ENCODE data around the gene RPN1.
"Not testable (repeated sequence)": the region's sequence is repeated elsewhere in the genome, so short reads cannot be mapped to it uniquely, and the experiment has no call there.

Gene RPN1

GRCh38 chr3:128607710-128608048 lies 42.9 kb downstream of the RPN1 start:
- DNase-seq, result no peak

DNA sequence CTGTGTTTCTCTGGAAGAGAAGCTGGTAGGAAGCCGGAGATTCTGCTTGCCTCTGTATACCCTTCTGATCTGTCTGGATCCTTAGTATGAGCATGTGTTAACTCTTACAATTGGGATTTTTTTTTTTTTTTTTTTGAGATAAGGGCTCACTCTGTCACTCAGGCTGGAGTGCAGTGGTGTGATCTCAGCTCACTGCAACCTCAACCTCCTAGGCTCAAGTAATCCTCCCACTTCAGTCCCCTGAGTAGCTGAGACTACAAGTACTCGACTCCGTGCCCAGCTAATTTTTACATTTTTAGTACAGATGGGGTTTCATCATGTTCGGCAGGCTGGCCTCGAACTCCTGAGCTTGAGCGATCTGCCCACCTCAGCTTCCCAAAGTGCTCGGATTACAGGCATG lies 44.5 kb downstream of the RPN1 start:
- no peak for DNase-seq

- DNase-seq, result no peak
Observed at GRCh38 chr3:128605091-128606046, 45.2 kb downstream of the RPN1 start.

GRCh38 chr3:128603811-128604775 lies 46.5 kb downstream of the RPN1 start:
- peak in 1 of 2 donors; percentile 22 for DNase-seq

GRCh38 chr3:128603313-128603712 lies 47.3 kb downstream of the RPN1 start:
- DNase-seq, result no peak

- peak in 1 of 2 donors; percentile 11 for DNase-seq
Observed at GRCh38 chr3:128598884-128599664, 51.5 kb downstream of the RPN1 start.

DNA sequence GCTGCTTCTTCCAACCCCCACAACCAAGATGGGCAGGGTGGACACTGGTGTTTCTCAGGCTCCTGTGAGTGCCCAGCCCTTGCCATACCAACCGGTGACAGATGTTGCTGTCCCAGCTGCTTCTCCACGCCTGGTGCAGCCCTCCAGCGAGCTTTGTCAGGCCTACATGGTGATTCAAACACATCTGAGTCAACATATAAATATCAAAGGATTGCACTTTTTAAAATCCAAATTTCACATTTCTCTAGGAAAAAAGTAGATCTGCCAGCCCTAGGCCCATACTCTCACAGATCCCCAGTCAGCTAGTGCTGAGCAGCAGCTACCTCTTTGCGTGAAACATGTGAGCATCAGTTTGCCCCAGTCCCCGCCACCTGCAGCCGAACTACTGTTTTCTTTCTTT lies 52.7 kb downstream of the RPN1 start:
- DNase-seq, result no peak

DNA sequence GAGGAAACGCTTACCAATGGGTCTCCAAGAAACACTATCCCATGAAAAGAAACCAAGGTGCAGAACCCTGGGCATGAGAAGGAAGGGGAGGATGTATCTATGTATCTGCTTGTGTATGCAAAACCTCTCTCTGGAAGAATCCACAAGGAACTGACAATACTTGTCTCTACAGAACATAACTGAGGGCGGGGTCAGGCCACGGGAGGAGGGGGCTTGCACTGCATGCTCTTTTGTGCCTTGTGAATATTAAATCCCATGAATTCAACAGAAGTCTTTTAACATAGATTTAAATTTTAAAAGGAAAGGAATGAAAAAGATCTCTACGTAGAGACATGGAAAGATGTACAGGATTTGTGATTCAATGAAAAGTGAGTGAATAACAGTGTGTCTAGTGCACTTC lies 57.8 kb downstream of the RPN1 start:
- DNase-seq, result no peak

DNA sequence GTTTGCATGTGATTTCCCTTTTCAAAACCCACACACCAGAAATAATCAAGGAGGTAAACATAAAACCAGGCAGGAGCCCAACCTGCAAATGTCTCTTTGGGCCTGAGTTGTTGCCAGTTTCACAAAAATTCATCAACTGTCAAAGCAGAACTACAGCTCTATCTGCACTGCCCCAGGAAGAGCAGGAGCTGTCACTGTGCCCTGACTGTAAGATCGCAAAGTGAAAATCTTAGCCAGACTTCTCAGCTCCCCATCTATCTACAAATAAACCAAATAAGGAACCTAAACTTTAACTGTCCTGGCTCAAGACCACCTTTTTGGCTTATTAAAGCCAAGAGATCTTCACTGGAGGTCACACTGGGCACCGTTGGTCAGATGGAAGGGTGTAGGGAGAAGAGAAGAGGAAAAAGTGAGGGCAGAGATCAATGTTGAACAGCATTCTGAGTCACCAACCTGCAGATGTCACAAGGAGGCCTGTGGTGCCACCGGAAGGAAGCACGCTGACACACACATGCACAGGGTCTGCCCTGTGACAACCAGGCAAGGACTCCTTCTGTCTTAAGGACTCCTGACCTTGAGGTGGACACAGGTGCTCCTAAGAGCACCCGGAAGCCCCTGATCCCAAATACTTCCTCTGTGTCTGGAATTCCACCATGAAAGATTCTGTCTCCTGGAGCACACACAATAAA lies 58.7 kb downstream of the RPN1 start:
- peak; percentile 14 to 49 for DNase-seq

- DNase-seq, result no peak
Observed at GRCh38 chr3:128590948-128591347, 59.7 kb downstream of the RPN1 start.

GRCh38 chr3:128589985-128590384 lies 60.6 kb downstream of the RPN1 start:
- not testable (repeated sequence) for DNase-seq

- DNase-seq, result no peak
Observed at GRCh38 chr3:128588147-128588546, 62.5 kb downstream of the RPN1 start.

DNA sequence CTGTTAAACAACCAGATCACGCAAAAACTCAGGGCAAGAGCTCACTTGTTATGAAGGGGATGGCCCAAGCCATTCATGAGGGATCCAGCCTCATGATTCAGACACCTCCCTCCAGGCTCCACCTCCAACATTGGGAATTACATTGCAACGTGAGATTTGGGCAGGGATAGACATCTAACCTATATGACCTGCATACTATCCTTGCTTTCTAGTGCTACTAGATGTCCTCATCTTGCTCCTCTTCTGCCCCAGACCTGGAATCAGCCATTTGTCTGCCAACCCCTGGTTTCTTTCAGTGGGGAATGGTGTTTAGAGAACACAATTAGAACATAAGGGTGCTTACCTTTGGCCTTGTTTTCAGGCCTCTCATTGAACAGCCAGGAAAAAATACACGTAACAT lies 63.2 kb downstream of the RPN1 start:
- DNase-seq, result no peak

DNA sequence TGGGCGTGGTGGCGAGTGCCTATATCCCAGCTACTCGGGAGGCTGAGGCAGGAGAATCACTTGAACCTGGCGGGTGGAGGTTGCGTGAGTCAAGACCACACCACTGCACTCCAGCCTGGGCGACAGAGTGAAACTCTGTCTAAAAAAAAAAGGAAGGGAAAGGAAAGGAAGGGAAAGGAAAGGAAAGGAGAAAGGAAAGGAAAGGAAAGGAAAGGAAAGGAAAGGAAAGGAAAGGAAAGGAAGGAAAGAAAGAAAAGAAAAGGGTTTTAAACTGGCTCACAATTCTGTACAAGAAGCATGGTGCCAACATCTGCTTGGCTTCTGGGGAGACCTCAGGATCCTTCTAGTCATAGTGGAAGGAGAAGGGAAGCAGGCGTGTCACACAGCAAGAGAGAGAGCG lies 63.7 kb downstream of the RPN1 start:
- not testable (repeated sequence) for DNase-seq

DNA sequence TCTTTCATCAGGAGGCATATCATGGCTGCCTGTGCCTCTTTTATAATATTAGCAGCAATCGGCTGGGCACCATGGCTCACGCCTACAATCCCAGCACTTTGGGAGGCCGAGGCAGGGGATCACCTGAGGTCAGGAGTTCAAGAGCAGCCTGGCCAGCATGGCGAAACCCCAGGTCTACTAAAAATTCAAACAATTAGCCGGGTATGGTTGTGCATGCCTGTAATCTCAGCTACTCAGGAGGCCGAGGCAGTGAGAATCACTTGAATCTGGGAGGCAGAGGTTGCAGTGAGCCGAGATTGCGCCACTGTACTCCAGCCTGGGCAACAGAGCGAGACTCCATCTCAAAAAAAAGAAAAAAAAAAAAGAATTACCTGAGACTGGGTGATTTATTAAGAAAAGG lies 64.2 kb downstream of the RPN1 start:
- DNase-seq, result not testable (repeated sequence)

GRCh38 chr3:128585974-128586373 lies 64.6 kb downstream of the RPN1 start:
- no peak for DNase-seq

- no peak for DNase-seq
Observed at GRCh38 chr3:128585189-128585588, 65.4 kb downstream of the RPN1 start.

DNA sequence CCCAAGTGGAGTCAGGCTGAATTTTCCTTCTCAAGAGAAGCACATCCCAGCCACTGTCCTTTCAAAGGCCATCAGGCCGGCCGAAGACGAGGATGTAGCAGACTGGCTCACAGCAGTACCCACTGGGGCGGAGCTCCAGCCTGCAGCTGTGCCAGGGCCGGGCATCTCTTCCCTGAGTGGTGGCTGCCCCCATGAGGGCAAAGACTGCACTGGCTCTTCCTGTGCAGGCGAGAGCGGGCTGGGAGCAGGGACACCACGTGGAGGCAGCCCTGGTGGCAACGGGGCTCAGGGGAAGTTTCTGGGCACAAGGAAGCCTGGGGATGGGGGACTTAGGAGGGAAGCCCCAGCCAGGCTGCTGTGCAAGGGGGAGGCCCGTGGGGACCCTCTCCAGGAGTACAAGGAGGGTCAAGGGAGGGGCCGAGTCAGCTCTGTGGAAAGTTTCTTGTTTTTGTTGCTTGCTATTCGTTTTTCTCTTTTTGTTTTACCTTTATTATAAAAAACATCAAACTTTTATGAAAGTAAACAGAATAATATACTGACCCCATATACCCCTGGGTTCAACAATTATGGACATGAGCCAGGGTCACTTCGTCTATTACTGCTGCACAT lies 66.1 kb downstream of the RPN1 start:
- peak; percentile 14 to 47 for DNase-seq

DNA sequence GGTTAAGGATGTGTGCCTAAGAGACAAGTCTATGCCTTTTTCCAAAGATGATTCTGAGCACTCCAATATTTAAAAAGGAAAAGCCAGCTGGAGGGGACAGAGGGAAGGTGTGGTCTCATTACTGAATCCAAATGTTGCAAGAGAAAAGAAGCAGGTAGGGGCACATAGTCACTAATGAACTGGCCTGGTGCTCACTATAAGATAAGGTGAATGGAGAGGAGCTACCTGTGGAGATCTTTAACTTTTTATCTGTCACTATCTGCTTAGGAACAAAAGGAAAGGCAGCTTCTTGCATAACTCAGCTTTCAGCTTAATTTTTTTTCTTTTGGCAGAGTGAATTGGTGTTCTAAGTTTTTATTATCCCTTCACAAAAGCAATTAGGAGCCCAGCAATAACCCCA lies 69.1 kb downstream of the RPN1 start:
- DNase-seq, result no peak

GRCh38 chr3:128579927-128580326 lies 70.7 kb downstream of the RPN1 start:
- no peak for DNase-seq

- no peak for DNase-seq
Observed at GRCh38 chr3:128578346-128578745, 72.3 kb downstream of the RPN1 start.

GRCh38 chr3:128577711-128578110 lies 72.9 kb downstream of the RPN1 start:
- DNase-seq, result no peak

Measured in inflammatory macrophage treated with lipopolysaccharide for 1 hour (primary cell).